Gastroesophageal sphincter (tissue), 4 donors: ENCODE measurements around the gene MTARC2. TPM values are rescaled to one million over a fixed set of nuclear protein-coding genes. Genes with fewer than 3 reads are reported as not detected.
"Not testable (repeated sequence)": the region's sequence is repeated elsewhere in the genome, so short reads cannot be mapped to it uniquely, and the experiment has no call there.

Experiments used
- ATAC-seq: fragments of 150-250 bp; one replicate; pipeline ENCODE4 v1.9.1; 2016; ENCODE audit warnings: mild to moderate bottlenecking, moderate library complexity
- H3K27ac ChIP-seq, 4 donors: fragments of 200-600 bp; sonication (generic) in 3 of 4; 1 replicate in 3 of 4; 2 replicates in 1 of 4; pipeline ENCODE4 v1.5.1; 2016 to 2019
- H3K27me3 ChIP-seq: fragments of 200-600 bp; sonication (generic); one replicate; pipeline ENCODE4 v1.5.1; 2019
- H3K36me3 ChIP-seq, 2 donors: fragments of 200-600 bp; sonication (generic); one replicate each; pipeline ENCODE4 v1.5.1; 2019; ENCODE audit warnings: control low read depth in 1 of 2
- H3K4me1 ChIP-seq, 3 donors: fragments of 200-600 bp; sonication (generic); 1 replicate in 2 of 3; 2 replicates in 1 of 3; pipeline ENCODE4 v1.5.1; 2016 to 2019; ENCODE audit warnings: control low read depth in 2 of 3
- H3K4me3 ChIP-seq, 2 donors: fragments of 200-600 bp; sonication (generic); one replicate each; pipeline ENCODE4 v1.5.1; 2019; ENCODE audit warnings: mild to moderate bottlenecking in 1 of 2, moderate library complexity in 1 of 2
- H3K9me3 ChIP-seq, 3 donors: fragments of 200-600 bp; sonication (generic); one replicate each; pipeline ENCODE4 v1.5.1; 2017 to 2019; ENCODE audit warnings: control low read depth in 2 of 3
- CTCF ChIP-seq, 4 experiments: fragments of 200-600 bp in 2 of 4; fragments of 450-650 bp in 2 of 4; sonication (generic) in 1 of 4; IDR thresholded peaks; one replicate each; pipeline ENCODE4 v1.5.1; 2017 to 2019; ENCODE audit warnings: antibody characterized with exemption in 4 of 4, mild to moderate bottlenecking in 2 of 4, moderate library complexity in 2 of 4
- EP300 ChIP-seq: sonication (generic); formaldehyde crosslinking; IDR thresholded peaks from one replicate; pipeline ENCODE4 v1.6.1; 2017; ENCODE audit warnings: antibody characterized with exemption, mild to moderate bottlenecking
- POLR2A ChIP-seq, 2 donors: fragments of 450-650 bp; IDR thresholded peaks; one replicate each; pipeline ENCODE4 v1.6.1; 2017; ENCODE audit warnings: antibody characterized with exemption in 2 of 2, mild to moderate bottlenecking in 2 of 2, moderate library complexity in 1 of 2
- POLR2AphosphoS5 ChIP-seq: sonication (generic); formaldehyde crosslinking; IDR thresholded peaks from one replicate; pipeline ENCODE4 v1.6.1; 2017; ENCODE audit warnings: antibody characterized with exemption
- WGBS, 2 donors: methylation state at CpG; one replicate each; pipeline ENCODE4 v1.1.5; 2018; ENCODE audit warnings: low coverage in 1 of 2; 5-methylcytosine and 5-hydroxymethylcytosine counted together
- total RNA-seq, 4 donors: library from RNA; depleted of rRNA; stranded (reverse); fragments of >200 nt; gene quantifications; one replicate each; pipeline ENCODE4 v1.1.0, GENCODE V29; 2016

MTARC2 gene
- total RNA-seq, 4 donors from 2014 or later = 13.0 to 32.5 (median 17.9) TPM

DNA sequence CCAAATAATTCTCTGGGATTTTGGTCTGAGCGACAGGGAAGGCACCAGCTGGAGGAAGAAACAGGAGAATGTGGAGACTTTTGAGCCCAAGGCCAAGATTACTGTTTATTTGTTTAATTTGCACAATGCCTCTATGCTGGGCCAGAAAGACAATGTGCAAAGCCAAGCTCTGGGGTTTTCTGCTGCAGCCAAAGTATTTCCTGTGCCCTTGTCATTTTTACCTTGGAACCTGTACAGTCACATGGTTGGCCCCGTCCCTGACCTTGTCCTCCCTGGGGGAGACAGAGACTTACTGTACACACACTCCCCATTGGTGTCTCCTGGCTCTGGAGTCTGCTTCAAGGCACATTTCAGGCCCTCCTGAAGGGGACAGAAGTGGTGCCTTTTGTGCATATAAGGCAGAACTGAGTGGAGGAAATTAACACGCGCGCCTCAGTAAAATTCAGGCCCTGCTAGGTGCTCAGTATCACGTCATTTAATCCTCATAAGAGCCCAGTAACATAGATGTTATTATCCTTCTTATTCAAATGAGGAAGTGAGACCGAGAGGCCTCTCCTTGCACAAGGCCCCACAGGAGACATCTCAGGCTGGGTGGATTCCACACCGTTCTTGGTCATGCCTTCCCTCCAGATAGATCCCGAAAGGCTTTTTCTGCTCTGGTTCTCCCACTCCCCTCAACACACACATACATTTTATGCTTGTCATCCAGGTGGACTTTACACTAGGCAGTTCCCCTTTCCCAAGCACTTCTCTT, 36.9 kb upstream of the MTARC2 start:
- no peak for ATAC-seq
- Histone ChIP-seq H3K9me3 (no peaks in the 10 kb centered on the region), H3K4me1 (no peaks in the 10 kb centered on the region), H3K27me3 (no peaks in the 10 kb centered on the region), H3K4me3 (no peak overlapping the region), H3K27ac (no peak overlapping the region), H3K36me3 (no peaks in the 10 kb centered on the region)
- WGBS, 2 donors = 74 to 76% methylated on average over 3 to 6 of the region's 9 CpGs
- TF ChIP-seq CTCF (IDR thresholded peaks at IDR 0.05) = no peak
- TF ChIP-seq EP300 = no peak
- no peak for TF ChIP-seq POLR2A (IDR thresholded peaks at IDR 0.05)
- TF ChIP-seq POLR2AphosphoS5 = no peak

- H3K9me3 ChIP-seq, H3K27me3 ChIP-seq, H3K4me1 ChIP-seq, H3K27ac ChIP-seq, H3K36me3 ChIP-seq, ATAC-seq, H3K4me3 ChIP-seq: not testable (repeated sequence)
- WGBS, 2 donors = 91 to 98% methylated on average over 5 of the region's 5 CpGs
These were observed 32.1 kb upstream of the MTARC2 start for GRCh38 chr1:220715986-220716385.

DNA sequence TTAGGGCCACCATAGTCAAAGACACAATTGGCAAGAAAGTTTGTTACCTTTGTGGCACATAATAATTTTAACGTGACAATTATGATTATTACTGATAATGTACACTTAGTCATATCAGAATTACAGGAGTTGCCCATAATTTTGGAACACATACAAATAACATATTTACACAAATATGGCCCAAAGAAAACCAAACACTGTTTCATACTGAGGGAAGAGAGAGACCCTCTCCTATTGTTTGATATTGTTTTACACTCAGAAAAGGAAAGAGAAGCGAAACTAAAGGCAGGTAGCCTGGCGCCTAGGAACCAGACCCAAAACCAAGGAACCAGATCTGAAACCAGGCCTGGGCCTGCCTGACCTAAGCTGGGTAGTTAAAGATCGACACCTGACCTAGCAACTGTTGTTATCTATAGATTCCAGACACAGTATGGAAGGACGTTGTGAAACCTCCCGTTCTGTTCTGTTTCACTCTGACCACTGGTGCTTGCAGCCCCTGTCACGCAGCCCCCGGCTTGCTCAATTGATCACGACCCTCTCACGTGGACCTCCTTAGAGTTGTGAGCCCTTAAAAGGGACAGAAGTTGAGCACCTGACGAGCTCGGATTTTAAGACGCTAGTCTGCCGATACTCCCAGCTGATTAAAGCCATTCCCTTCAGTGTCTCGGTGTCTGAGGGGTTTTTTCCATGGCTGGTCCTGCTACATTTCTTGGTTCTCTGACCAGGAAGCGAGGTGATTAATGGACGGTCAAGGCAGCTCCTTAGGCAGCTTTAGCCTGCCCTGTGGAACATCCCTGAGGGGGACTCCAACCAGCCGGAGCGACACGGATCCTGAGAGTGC, 30.1 kb upstream of the MTARC2 start:
- Histone ChIP-seq H3K27ac (no peak overlapping the region), H3K4me3 (no peak overlapping the region), H3K36me3 (no peaks in the 10 kb centered on the region), H3K4me1 (no peaks in the 10 kb centered on the region), H3K9me3 (no peaks in the 10 kb centered on the region), H3K27me3 (no peaks in the 10 kb centered on the region)
- WGBS, 2 donors = 74 to 91% methylated on average over 7 to 14 of the region's 20 CpGs
- no peak for ATAC-seq
- TF ChIP-seq EP300 (no peak), CTCF (IDR thresholded peaks at IDR 0.05) (no peak), POLR2AphosphoS5 (no peak), POLR2A (IDR thresholded peaks at IDR 0.05) (no peak)

- WGBS, 2 donors = 76 to 92% methylated on average over 2 to 6 of the region's 7 CpGs
- H3K4me3 ChIP-seq = not testable (repeated sequence)
These were observed 26.9 kb upstream of the MTARC2 start for GRCh38 chr1:220721266-220721665.

GRCh38 chr1:220726634-220727033, 21.5 kb upstream of the MTARC2 start:
- peaks cover 3% of the 10 kb centered on the region for H3K27me3 ChIP-seq
- whole genome bisulfite sequencing, 2 donors = 40% methylated on average over 1 of the region's 3 CpGs; no CpG with 5 or more reads in 1 of the 2 donors
- no peak overlapping the region for H3K4me3 ChIP-seq
- ATAC-seq = no peak
- no peaks in the 10 kb centered on the region for H3K36me3 ChIP-seq
- no peak for TF ChIP-seq EP300
- TF ChIP-seq POLR2AphosphoS5 = no peak
- peak in 1 of 4 experiments; percentile 17 for TF ChIP-seq CTCF (IDR thresholded peaks at IDR 0.05)
- no peak for TF ChIP-seq POLR2A (IDR thresholded peaks at IDR 0.05)
- no peaks in the 10 kb centered on the region for H3K9me3 ChIP-seq
- no peak overlapping the region for H3K27ac ChIP-seq
- no peaks in the 10 kb centered on the region for H3K4me1 ChIP-seq

More at GRCh38 chr1:220721266-220721665, 26.9 kb upstream of the MTARC2 start:
- not testable (repeated sequence) for H3K9me3 ChIP-seq, H3K27ac ChIP-seq, H3K36me3 ChIP-seq, H3K4me1 ChIP-seq, ATAC-seq, H3K27me3 ChIP-seq

DNA sequence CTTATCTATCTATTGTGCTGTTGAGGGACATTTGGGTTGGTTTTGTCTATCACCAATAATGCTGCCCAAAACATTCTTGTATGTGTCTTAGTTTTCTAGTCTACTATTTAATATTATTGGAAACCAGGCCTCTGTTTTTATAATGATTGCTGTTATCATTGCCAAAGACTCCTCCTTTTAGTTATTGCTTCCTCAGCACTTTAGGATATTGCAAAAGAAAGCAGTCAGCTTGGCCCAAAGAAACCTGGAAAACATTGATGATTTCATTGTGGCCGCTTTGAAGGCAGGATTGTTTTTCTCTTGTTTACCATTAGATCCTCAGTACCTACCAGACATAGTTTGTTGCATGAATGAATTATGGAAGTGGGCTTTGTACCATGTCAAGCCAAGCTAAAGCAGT, 20.6 kb upstream of the MTARC2 start:
- no peak overlapping the region for H3K4me3 ChIP-seq
- TF ChIP-seq POLR2A (IDR thresholded peaks at IDR 0.05) = no peak
- TF ChIP-seq EP300 = no peak
- no peak for TF ChIP-seq CTCF (IDR thresholded peaks at IDR 0.05)
- TF ChIP-seq POLR2AphosphoS5 = no peak
- H3K36me3 ChIP-seq = no peaks in the 10 kb centered on the region
- ATAC-seq = no peak
- WGBS, 2 donors = 92 to 93% methylated on average over 1 of the region's 1 CpG
- H3K9me3 ChIP-seq = no peaks in the 10 kb centered on the region
- peaks cover 3% of the 10 kb centered on the region for H3K27me3 ChIP-seq
- H3K27ac ChIP-seq = no peak overlapping the region
- H3K4me1 ChIP-seq = peaks cover 0 to 4% (median 0%) of the 10 kb centered on the region in 3 donors
